GM12878 (cell line): ENCODE data around the gene SLC4A9. TPM values are rescaled to one million over a fixed set of nuclear protein-coding genes. Genes with fewer than 3 reads are reported as not detected.

Source experiments
- ATAC-seq: fragments of 200-7000 bp; cut with Tn5 transposase; 3 replicates; pipeline ENCODE4 v1.9.1; 2020; ENCODE audit warnings: mild to moderate bottlenecking, moderate library complexity
- BruUV-seq: library from RNA; stranded (reverse); fragments of 400-500 nt; replicated peaks from 2 replicates; lab custom pipeline; 2021; lab: Mats Ljungman, UMichigan
- CTCF ChIA-PET: fragments of 300-600 bp; sonication (Branson Sonifier 250); formaldehyde crosslinking; extraction: SDS; loops from one replicate; lab custom pipeline; 2021; ENCODE audit warnings: inconsistent platforms; lab: Yijun Ruan, JAX
- POLR2A ChIA-PET: fragments of 350-600 bp; formaldehyde crosslinking; extraction: SDS; loops from one replicate; lab custom pipeline; 2021; ENCODE audit warnings: inconsistent platforms; lab: Charles Lee
- RAD21 ChIA-PET: fragments of 300-600 bp; sonication (Branson Sonifier 250); formaldehyde crosslinking; loops from one replicate; lab custom pipeline; 2023; ENCODE audit warnings: antibody characterized with exemption; ENCODE audit not compliant: unreplicated experiment; lab: Charles Lee
- SMC1A ChIA-PET: fragments of 300-600 bp; sonication (Branson Sonifier 250); formaldehyde crosslinking; loops from one replicate; lab custom pipeline; 2023; ENCODE audit not compliant: unreplicated experiment, uncharacterized antibody; lab: Charles Lee
- DNase-seq: peaks from one replicate; pipeline ENCODE4 v3.0.0-alpha.2; 2011; ENCODE audit warnings: low read depth, low spot score
- FAIRE-seq: peaks from 3 replicates; lab custom pipeline; 2011; peaks lifted over from hg19 to GRCh38; lab: Jason Lieb, UNC
- H2AFZ ChIP-seq: 2 replicates; pipeline ENCODE4 v1.6.0; 2011; ENCODE audit warnings: low read depth, low read length, control low read depth; ENCODE audit not compliant: control insufficient read depth
- H3K27ac ChIP-seq: 2 replicates; pipeline ENCODE4 v1.5.1; 2011; ENCODE audit warnings: control low read depth; ENCODE audit not compliant: control insufficient read depth, insufficient read depth
- H3K27me3 ChIP-seq, 2 experiments: replicated peaks in 1 of 2; 2 replicates each; pipeline versions ENCODE4 v1.6.0 to v1.6.1; 2011; ENCODE audit warnings: low read length in 1 of 2; ENCODE audit not compliant: control insufficient read depth in 2 of 2, insufficient read depth in 2 of 2
- H3K36me3 ChIP-seq, 2 experiments: 2 replicates each; pipeline ENCODE4 v1.5.1; 2011; ENCODE audit warnings: low read length in 1 of 2; ENCODE audit not compliant: control insufficient read depth in 2 of 2, insufficient read depth in 2 of 2
- H3K4me1 ChIP-seq: 2 replicates; pipeline ENCODE4 v1.6.1; 2011; ENCODE audit warnings: mild to moderate bottlenecking, low read length, moderate library complexity, mixed read lengths; ENCODE audit not compliant: control insufficient read depth, insufficient read depth
- H3K4me2 ChIP-seq: 2 replicates; pipeline ENCODE4 v1.6.0; 2011; ENCODE audit warnings: control low read depth; ENCODE audit not compliant: control insufficient read depth, insufficient read depth
- H3K4me3 ChIP-seq: fragments of 200-600 bp; sonication (generic); 2 replicates; pipeline ENCODE4 v1.5.1; 2016
- H3K79me2 ChIP-seq: 2 replicates; pipeline ENCODE4 v1.6.0; 2011; ENCODE audit warnings: low read length; ENCODE audit not compliant: control insufficient read depth, insufficient read depth
- H3K9ac ChIP-seq: 2 replicates; pipeline ENCODE4 v1.8.0; 2011; ENCODE audit warnings: low read length, control low read depth, mixed read lengths; ENCODE audit not compliant: control insufficient read depth, insufficient read depth
- H3K9me3 ChIP-seq: replicated peaks from 3 replicates; pipeline ENCODE4 v1.5.1; 2011; ENCODE audit warnings: mild to moderate bottlenecking, low read length; ENCODE audit not compliant: control insufficient read depth, insufficient read depth
- H4K20me1 ChIP-seq: 2 replicates; pipeline ENCODE4 v1.6.0; 2011; ENCODE audit not compliant: control insufficient read depth, insufficient read depth
- BCL3 ChIP-seq: IDR thresholded peaks from 2 replicates; pipeline ENCODE4 v1.6.1; 2011; ENCODE audit warnings: borderline replicate concordance, low read depth, mild to moderate bottlenecking, moderate library complexity, low read length; ENCODE audit not compliant: insufficient read depth, poor library complexity, severe bottlenecking
- BMI1 ChIP-seq: fragments of 450-650 bp; IDR thresholded peaks from 2 replicates; pipeline ENCODE4 v1.6.1; 2016; ENCODE audit warnings: mild to moderate bottlenecking, moderate library complexity, borderline replicate concordance
- DPF2 ChIP-seq: fragments of 450-650 bp; IDR thresholded peaks from 2 replicates; pipeline ENCODE4 v1.6.1; 2017; ENCODE audit warnings: mild to moderate bottlenecking
- JUNB ChIP-seq: IDR thresholded peaks from 2 replicates; pipeline ENCODE4 v1.6.1; 2016; ENCODE audit warnings: antibody characterized with exemption, mild to moderate bottlenecking
- LARP7 ChIP-seq: fragments of 450-650 bp; IDR thresholded peaks from 2 replicates; pipeline ENCODE4 v1.6.1; 2017; ENCODE audit warnings: mild to moderate bottlenecking
- NFIC ChIP-seq: IDR thresholded peaks from 2 replicates; pipeline ENCODE4 v1.6.1; 2012; ENCODE audit warnings: low read depth, mild to moderate bottlenecking, inconsistent platforms, low read length, moderate library complexity
- TBL1XR1 ChIP-seq: IDR thresholded peaks from 2 replicates; pipeline ENCODE4 v1.6.1; 2012; ENCODE audit warnings: low read depth, low read length, improper control_type of control experiment
- WGBS: methylation state at CpG from one replicate; pipeline ENCODE4 v1.1.6; 2016; ENCODE audit warnings: low lambda C conversion rate; ENCODE audit not compliant: insufficient replicate concordance, insufficient coverage; ENCODE audit errors: missing lambda C conversion rate; 5-methylcytosine and 5-hydroxymethylcytosine counted together
- in situ Hi-C: fragments of 300-500 bp; cut with MboI; formaldehyde crosslinking; loops from 9 replicates; pipeline ENCODE4 v1.14.3; 2018; ENCODE audit warnings: mixed read lengths
- intact Hi-C: fragments of 100-400 bp; cut with micrococcal nuclease; formaldehyde crosslinking; loops from one replicate; pipeline ENCODE4 v1.14.2; 2022; ENCODE audit not compliant: unreplicated experiment
- polyA plus RNA-seq, 11 experiments: library from polyadenylated mRNA; depleted of rRNA in 4 of 11; unstranded in 6 of 11; stranded (reverse) in 5 of 11; fragments of >200 nt; fragmentation: Nextera tagmentation in 4 of 11; fragmentation: Illumina TruSeq in 1 of 11; extraction: Ambion mirVana in 4 of 11; extraction: Trizol in 1 of 11; gene quantifications; 1 replicate in 1 of 11; 2 replicates in 10 of 11; pipeline versions ENCODE4 v1.2.1 to v1.2.3, GENCODE V29; 2011 to 2016; ENCODE audit warnings: inconsistent platforms in 2 of 11, missing spikeins in 2 of 11, low read depth in 1 of 11
- total RNA-seq, 4 experiments: library from RNA; depleted of rRNA in 3 of 4; stranded (reverse); fragments of >200 nt in 3 of 4; fragmentation: Illumina TruSeq in 1 of 4; extraction: Trizol in 1 of 4; gene quantifications; 2 replicates each; pipeline versions ENCODE4 v1.2.1 to v1.2.3, GENCODE V29; 2013 to 2021
- TF ChIP-seq, protein P1 (sequence below): IDR thresholded peaks from 2 replicates; pipeline ENCODE4 v1.6.1; 2012; ENCODE audit warnings: low read depth, low read length, improper control_type of control experiment
- TF ChIP-seq, protein P2 (sequence below): fragments of 450-650 bp; IDR thresholded peaks from 2 replicates; pipeline ENCODE4 v1.6.1; 2018; ENCODE audit warnings: mild to moderate bottlenecking, low read depth, moderate library complexity; ENCODE audit not compliant: partially characterized antibody
- TF ChIP-seq, protein P3 (sequence below): fragments of 450-650 bp; IDR thresholded peaks from 2 replicates; pipeline ENCODE4 v1.6.1; 2017; ENCODE audit warnings: borderline replicate concordance

The SLC4A9 gene
- total and polyA plus RNA-seq, 10 of the 15 experiments (the other 5 are each of a cell fraction or from before 2014, with no cell fraction given) = 0.03 to 0.05 (median 0.05) TPM; not detected in 7

GRCh38 chr5:140423609-140424008, 63.6 kb downstream of the SLC4A9 start:
- FAIRE-seq (no peak), ATAC-seq (no peak), DNase-seq (no peak)
- Histone ChIP-seq H3K36me3 (peaks cover 0 to 12% of the 10 kb centered on the region in 2 experiments; a peak in 2 of 4 replicates), H3K9ac (no peak overlapping the region), H3K27ac (no peak overlapping the region), H3K79me2 (peaks cover 67% of the 10 kb centered on the region), H2AFZ (no peak overlapping the region), H4K20me1 (no peaks in the 10 kb centered on the region), H3K4me3 (no peak overlapping the region), H3K4me1 (no peaks in the 10 kb centered on the region), H3K4me2 (no peak overlapping the region), H3K27me3 (no peaks in the 10 kb centered on the region), H3K9me3 (no peaks in the 10 kb centered on the region)
- no TSS peak for BruUV-seq
- TF ChIP-seq, protein P1, sequence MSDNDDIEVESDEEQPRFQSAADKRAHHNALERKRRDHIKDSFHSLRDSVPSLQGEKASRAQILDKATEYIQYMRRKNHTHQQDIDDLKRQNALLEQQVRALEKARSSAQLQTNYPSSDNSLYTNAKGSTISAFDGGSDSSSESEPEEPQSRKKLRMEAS = no peak
- no peak for TF ChIP-seq LARP7
- TF ChIP-seq, protein P2, sequence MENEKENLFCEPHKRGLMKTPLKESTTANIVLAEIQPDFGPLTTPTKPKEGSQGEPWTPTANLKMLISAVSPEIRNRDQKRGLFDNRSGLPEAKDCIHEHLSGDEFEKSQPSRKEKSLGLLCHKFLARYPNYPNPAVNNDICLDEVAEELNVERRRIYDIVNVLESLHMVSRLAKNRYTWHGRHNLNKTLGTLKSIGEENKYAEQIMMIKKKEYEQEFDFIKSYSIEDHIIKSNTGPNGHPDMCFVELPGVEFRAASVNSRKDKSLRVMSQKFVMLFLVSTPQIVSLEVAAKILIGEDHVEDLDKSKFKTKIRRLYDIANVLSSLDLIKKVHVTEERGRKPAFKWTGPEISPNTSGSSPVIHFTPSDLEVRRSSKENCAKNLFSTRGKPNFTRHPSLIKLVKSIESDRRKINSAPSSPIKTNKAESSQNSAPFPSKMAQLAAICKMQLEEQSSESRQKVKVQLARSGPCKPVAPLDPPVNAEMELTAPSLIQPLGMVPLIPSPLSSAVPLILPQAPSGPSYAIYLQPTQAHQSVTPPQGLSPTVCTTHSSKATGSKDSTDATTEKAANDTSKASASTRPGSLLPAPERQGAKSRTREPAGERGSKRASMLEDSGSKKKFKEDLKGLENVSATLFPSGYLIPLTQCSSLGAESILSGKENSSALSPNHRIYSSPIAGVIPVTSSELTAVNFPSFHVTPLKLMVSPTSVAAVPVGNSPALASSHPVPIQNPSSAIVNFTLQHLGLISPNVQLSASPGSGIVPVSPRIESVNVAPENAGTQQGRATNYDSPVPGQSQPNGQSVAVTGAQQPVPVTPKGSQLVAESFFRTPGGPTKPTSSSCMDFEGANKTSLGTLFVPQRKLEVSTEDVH = no peak
- TF ChIP-seq, protein P3, sequence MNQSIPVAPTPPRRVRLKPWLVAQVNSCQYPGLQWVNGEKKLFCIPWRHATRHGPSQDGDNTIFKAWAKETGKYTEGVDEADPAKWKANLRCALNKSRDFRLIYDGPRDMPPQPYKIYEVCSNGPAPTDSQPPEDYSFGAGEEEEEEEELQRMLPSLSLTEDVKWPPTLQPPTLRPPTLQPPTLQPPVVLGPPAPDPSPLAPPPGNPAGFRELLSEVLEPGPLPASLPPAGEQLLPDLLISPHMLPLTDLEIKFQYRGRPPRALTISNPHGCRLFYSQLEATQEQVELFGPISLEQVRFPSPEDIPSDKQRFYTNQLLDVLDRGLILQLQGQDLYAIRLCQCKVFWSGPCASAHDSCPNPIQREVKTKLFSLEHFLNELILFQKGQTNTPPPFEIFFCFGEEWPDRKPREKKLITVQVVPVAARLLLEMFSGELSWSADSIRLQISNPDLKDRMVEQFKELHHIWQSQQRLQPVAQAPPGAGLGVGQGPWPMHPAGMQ = no peak
- no peak for TF ChIP-seq NFIC
- no peak for TF ChIP-seq DPF2
- TF ChIP-seq BMI1 = no peak
- no peak for TF ChIP-seq JUNB
- no peak for TF ChIP-seq TBL1XR1
- TF ChIP-seq BCL3 = no peak
- ChIA-PET SMC1A (interaction anchor here (1.4 kb wide), 1 partner anchor 124 kb away, joined by 3 read pairs; the partner anchor contains the start of gene EIF4EBP3), CTCF (no interaction called here), POLR2A (no interaction called here), RAD21 (no interaction called here)
- 98% methylated on average over 2 of the region's 2 CpGs for WGBS
- intact Hi-C loops = no loop called here
- in situ Hi-C loops = loop anchor here (25.0 kb wide), 1 partner anchor 1189 kb away; the partner anchor contains the start of gene DIAPH1
